ENCODE measurements around the gene HMGCS2. TPM values are rescaled to one million over a fixed set of nuclear protein-coding genes. Genes with fewer than 3 reads are reported as not detected.
"Not testable (repeated sequence)": the region's sequence is repeated elsewhere in the genome, so short reads cannot be mapped to it uniquely, and the experiment has no call there.

The HMGCS2 gene
- total and polyA plus RNA-seq, 5 donors, result 0.82 to 50.8 (median 21.2) TPM

- no peaks in the 10 kb centered on the region for H3K4me1 ChIP-seq (ENCODE audit: control insufficient read depth, insufficient read depth, low read length)
- H3K27me3 ChIP-seq (ENCODE audit: control insufficient read depth, insufficient read depth), result no peaks in the 10 kb centered on the region
- H3K27ac ChIP-seq (ENCODE audit: low read length), result peak overlapping the region; percentile 55
- H3K4me3 ChIP-seq (ENCODE audit: low read length), result no peak overlapping the region
- H3K9me3 ChIP-seq (ENCODE audit: control insufficient read depth, low read length), result no peaks in the 10 kb centered on the region
- DNase-seq (no peak), ATAC-seq (peak in 1 of 2 donors; percentile 30)
- intact Hi-C loops (cut with DNase I), result no loop called here
- WGBS, result 55% methylated on average over 6 of the region's 6 CpGs
Measured at GRCh38 chr1:119713749-119714456, 54.8 kb downstream of the HMGCS2 start.

DNA sequence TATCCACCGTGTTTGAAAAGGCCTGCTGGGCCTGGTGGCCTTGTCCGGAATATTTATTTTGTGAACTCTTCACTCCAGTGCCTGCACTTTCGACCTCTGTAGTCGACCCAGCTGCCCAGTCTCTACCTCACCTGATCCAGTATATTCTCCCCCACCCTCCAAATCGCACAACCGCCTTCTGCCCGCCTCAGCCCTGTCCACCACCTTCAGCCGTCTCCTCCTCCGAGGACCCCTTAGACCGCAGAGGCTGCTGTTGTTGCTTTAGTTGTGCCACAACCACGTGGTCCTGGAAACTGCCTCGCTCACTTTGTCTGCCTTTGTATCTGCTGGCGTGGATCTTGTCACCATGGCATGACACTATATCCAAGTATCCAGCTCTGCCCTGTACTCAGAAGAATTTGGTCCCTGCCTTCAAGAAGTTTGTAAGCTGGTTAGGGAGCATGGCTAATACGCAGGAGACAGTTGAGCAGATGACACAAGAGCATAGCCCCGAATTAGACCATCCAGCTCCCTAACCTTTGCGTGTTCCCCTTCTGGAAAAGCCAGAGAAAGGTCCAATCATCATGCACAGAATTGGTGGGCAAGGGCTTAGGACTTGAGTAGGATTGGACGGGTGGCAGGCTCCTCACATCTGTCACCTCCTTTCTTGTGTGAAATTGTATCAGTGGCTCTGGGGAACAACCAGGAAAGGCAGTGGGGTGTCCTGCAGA is 55.5 kb downstream of the HMGCS2 start:
- Histone ChIP-seq H3K4me1 (ENCODE audit: control insufficient read depth, insufficient read depth, low read length) (no peaks in the 10 kb centered on the region), H3K27ac (ENCODE audit: low read length) (peak overlapping the region; percentile 55), H3K4me3 (ENCODE audit: low read length) (no peak overlapping the region), H3K9me3 (ENCODE audit: control insufficient read depth, low read length) (no peaks in the 10 kb centered on the region), H3K27me3 (ENCODE audit: control insufficient read depth, insufficient read depth) (no peaks in the 10 kb centered on the region)
- DNase-seq (peak in 2 of 3 donors; percentile 51 to 55), ATAC-seq (peak in 1 of 2 donors; percentile 3)
- WGBS, result 42% methylated on average over 17 of the region's 17 CpGs
- intact Hi-C loops (cut with DNase I), result no loop called here

GRCh38 chr1:119712342-119713038 is 56.2 kb downstream of the HMGCS2 start:
- intact Hi-C loops (cut with DNase I), result no loop called here
- DNase-seq, result peak; percentile 89 to 95 (median 93)

GRCh38 chr1:119711804-119712341 is 56.8 kb downstream of the HMGCS2 start, which contains the start of gene PHGDH:
Gene PHGDH (plus strand): TSS chr1:119711934. CDS start chr1:119712023, 89 bp downstream.
- peak; percentile 78 to 89 (median 86) for DNase-seq
- intact Hi-C loops (cut with DNase I), result no loop called here
- Histone ChIP-seq H3K27ac (ENCODE audit: low read length) (peak within 1 kb of the TSS; percentile 33), H3K9me3 (ENCODE audit: control insufficient read depth, low read length) (no peaks in the 10 kb centered on the region), H3K27me3 (ENCODE audit: control insufficient read depth, insufficient read depth) (no peaks in the 10 kb centered on the region), H3K4me3 (ENCODE audit: low read length) (peak within 1 kb of the TSS; percentile 69), H3K4me1 (ENCODE audit: control insufficient read depth, insufficient read depth, low read length) (no peaks in the 10 kb centered on the region)
- ATAC-seq, result peak; percentile 87 to 89
- WGBS, result under 1% methylated on average over 27 of the region's 27 CpGs

More at GRCh38 chr1:119712342-119713038, 56.2 kb downstream of the HMGCS2 start:
- peak overlapping the region; percentile 69 for H3K4me3 ChIP-seq (ENCODE audit: low read length)
- WGBS, result under 1% methylated on average over 51 of the region's 51 CpGs
- ATAC-seq, result peak; percentile 92 to 93
- H3K27me3 ChIP-seq (ENCODE audit: control insufficient read depth, insufficient read depth), result no peaks in the 10 kb centered on the region
- H3K4me1 ChIP-seq (ENCODE audit: control insufficient read depth, insufficient read depth, low read length), result no peaks in the 10 kb centered on the region
- H3K9me3 ChIP-seq (ENCODE audit: control insufficient read depth, low read length), result no peaks in the 10 kb centered on the region
- H3K27ac ChIP-seq (ENCODE audit: low read length), result peak overlapping the region; percentile 11

GRCh38 chr1:119711356-119711803 is 57.3 kb downstream of the HMGCS2 start:
- H3K9me3 ChIP-seq (ENCODE audit: control insufficient read depth, low read length); H3K4me1 ChIP-seq (ENCODE audit: control insufficient read depth, insufficient read depth, low read length); ATAC-seq; DNase-seq; H3K27ac ChIP-seq (ENCODE audit: low read length); H3K27me3 ChIP-seq (ENCODE audit: control insufficient read depth, insufficient read depth); intact Hi-C loops (cut with DNase I): not testable (repeated sequence)
- peak overlapping the region; percentile 69 for H3K4me3 ChIP-seq (ENCODE audit: low read length)
- WGBS, result 14% methylated on average over 8 of the region's 10 CpGs

DNA sequence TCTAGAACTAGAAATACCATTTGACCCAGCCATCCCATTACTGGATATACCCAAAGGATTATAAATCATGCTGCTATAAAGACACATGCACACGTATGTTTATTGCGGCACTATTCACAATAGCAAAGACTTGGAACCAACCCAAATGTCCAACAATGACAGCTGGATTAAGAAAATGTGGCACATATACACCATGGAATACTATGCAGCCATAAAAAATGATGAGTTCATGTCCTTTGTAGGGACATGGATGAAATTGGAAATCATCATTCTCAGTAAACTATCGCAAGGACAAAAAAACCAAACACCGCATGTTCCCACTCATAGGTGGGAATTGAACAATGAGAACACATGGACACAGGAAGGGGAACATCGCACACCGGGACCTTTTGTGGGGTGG is 62.1 kb downstream of the HMGCS2 start:
- H3K4me3 ChIP-seq (ENCODE audit: low read length); ATAC-seq; H3K27ac ChIP-seq (ENCODE audit: low read length); DNase-seq; H3K9me3 ChIP-seq (ENCODE audit: control insufficient read depth, low read length); H3K27me3 ChIP-seq (ENCODE audit: control insufficient read depth, insufficient read depth); H3K4me1 ChIP-seq (ENCODE audit: control insufficient read depth, insufficient read depth, low read length); intact Hi-C loops (cut with DNase I): not testable (repeated sequence)
- WGBS, result 96% methylated on average over 6 of the region's 6 CpGs

GRCh38 chr1:119703666-119704450 is 64.8 kb downstream of the HMGCS2 start:
- Histone ChIP-seq H3K9me3 (ENCODE audit: control insufficient read depth, low read length) (peaks cover 6% of the 10 kb centered on the region), H3K27me3 (ENCODE audit: control insufficient read depth, insufficient read depth) (no peaks in the 10 kb centered on the region), H3K4me3 (ENCODE audit: low read length) (no peak overlapping the region), H3K27ac (ENCODE audit: low read length) (no peak overlapping the region), H3K4me1 (ENCODE audit: control insufficient read depth, insufficient read depth, low read length) (no peaks in the 10 kb centered on the region)
- 85% methylated on average over 6 of the region's 6 CpGs for WGBS
- ATAC-seq (no peak), DNase-seq (no peak)
- intact Hi-C loops (cut with DNase I), result no loop called here

- Histone ChIP-seq H3K4me3 (ENCODE audit: low read length) (no peak overlapping the region), H3K27me3 (ENCODE audit: control insufficient read depth, insufficient read depth) (no peaks in the 10 kb centered on the region), H3K27ac (ENCODE audit: low read length) (no peak overlapping the region), H3K9me3 (ENCODE audit: control insufficient read depth, low read length) (peaks cover 6% of the 10 kb centered on the region), H3K4me1 (ENCODE audit: control insufficient read depth, insufficient read depth, low read length) (no peaks in the 10 kb centered on the region)
- 47% methylated on average over 2 of the region's 2 CpGs for WGBS
- ATAC-seq, result no peak
- intact Hi-C loops (cut with DNase I), result no loop called here
- no peak for DNase-seq
Measured at GRCh38 chr1:119702384-119702783, 66.3 kb downstream of the HMGCS2 start.

GRCh38 chr1:119701659-119702058 is 67.0 kb downstream of the HMGCS2 start:
- H3K27ac ChIP-seq (ENCODE audit: low read length), result no peak overlapping the region
- peaks cover 6% of the 10 kb centered on the region for H3K9me3 ChIP-seq (ENCODE audit: control insufficient read depth, low read length)
- ATAC-seq, result no peak
- intact Hi-C loops (cut with DNase I), result no loop called here
- H3K27me3 ChIP-seq (ENCODE audit: control insufficient read depth, insufficient read depth), result no peaks in the 10 kb centered on the region
- no peak overlapping the region for H3K4me3 ChIP-seq (ENCODE audit: low read length)
- DNase-seq, result no peak
- H3K4me1 ChIP-seq (ENCODE audit: control insufficient read depth, insufficient read depth, low read length), result no peaks in the 10 kb centered on the region

GRCh38 chr1:119700326-119700725 is 68.4 kb downstream of the HMGCS2 start:
- no peaks in the 10 kb centered on the region for H3K27me3 ChIP-seq (ENCODE audit: control insufficient read depth, insufficient read depth)
- intact Hi-C loops (cut with DNase I), result no loop called here
- no peak overlapping the region for H3K4me3 ChIP-seq (ENCODE audit: low read length)
- no peak for DNase-seq
- peaks cover 6% of the 10 kb centered on the region for H3K9me3 ChIP-seq (ENCODE audit: control insufficient read depth, low read length)
- H3K4me1 ChIP-seq (ENCODE audit: control insufficient read depth, insufficient read depth, low read length), result no peaks in the 10 kb centered on the region
- no peak overlapping the region for H3K27ac ChIP-seq (ENCODE audit: low read length)
- 64% methylated on average over 2 of the region's 2 CpGs for WGBS
- ATAC-seq, result no peak
